Effector memory CD4-positive, alpha-beta T cell (primary cell): ENCODE results near the gene FOXN3.
A peak's percentile ranks its signal among the peaks of the same experiment; 100 is the strongest.

ENCODE experiments used
- DNase-seq, 3 donors: peaks; one replicate each; pipeline ENCODE4 v3.0.0-alpha.2; 2020
- H3K27ac ChIP-seq: 2 replicates; pipeline ENCODE4 v1.7.0; 2013; ENCODE audit warnings: mild to moderate bottlenecking, low read length, moderate library complexity; ENCODE audit not compliant: insufficient read depth, poor library complexity, severe bottlenecking
- H3K27me3 ChIP-seq: replicated peaks from 2 replicates; pipeline ENCODE4 v1.7.0; 2013; ENCODE audit warnings: mild to moderate bottlenecking, low read length; ENCODE audit not compliant: insufficient read depth, control insufficient read depth, poor library complexity, severe bottlenecking
- H3K36me3 ChIP-seq: 2 replicates; pipeline ENCODE4 v1.7.0; 2013; ENCODE audit warnings: mild to moderate bottlenecking, low read length, moderate library complexity; ENCODE audit not compliant: control insufficient read depth, insufficient read depth
- H3K4me1 ChIP-seq: 2 replicates; pipeline ENCODE4 v1.7.0; 2013; ENCODE audit warnings: low read length, mild to moderate bottlenecking; ENCODE audit not compliant: control insufficient read depth, insufficient read depth, poor library complexity, severe bottlenecking
- H3K4me3 ChIP-seq: 2 replicates; pipeline ENCODE4 v1.7.0; 2013; ENCODE audit warnings: low read length, low read depth, mild to moderate bottlenecking; ENCODE audit not compliant: insufficient read depth, poor library complexity, severe bottlenecking
- H3K9me3 ChIP-seq: 2 replicates; pipeline ENCODE4 v1.7.0; 2013; ENCODE audit warnings: mild to moderate bottlenecking, low read length, moderate library complexity; ENCODE audit not compliant: control insufficient read depth

FOXN3 gene

GRCh38 chr14:89432226-89432625 is 15.2 kb upstream of the FOXN3 start:
- no peaks in the 10 kb centered on the region for H3K36me3 ChIP-seq
- no peak overlapping the region for H3K27ac ChIP-seq
- no peak overlapping the region for H3K4me3 ChIP-seq
- no peaks in the 10 kb centered on the region for H3K27me3 ChIP-seq
- no peak for DNase-seq
- no peaks in the 10 kb centered on the region for H3K9me3 ChIP-seq
- H3K4me1 ChIP-seq, result peaks cover 17% of the 10 kb centered on the region

- Histone ChIP-seq H3K9me3 (no peaks in the 10 kb centered on the region), H3K27me3 (no peaks in the 10 kb centered on the region), H3K27ac (peak overlapping the region; percentile 61), H3K36me3 (no peaks in the 10 kb centered on the region), H3K4me1 (peaks cover 13% of the 10 kb centered on the region), H3K4me3 (peak overlapping the region; percentile 36)
- DNase-seq, result no peak
Observed at GRCh38 chr14:89430391-89431236, 13.6 kb upstream of the FOXN3 start.

- H3K27ac ChIP-seq, result peak overlapping the region; percentile 61
- no peak for DNase-seq
- peak overlapping the region; percentile 36 for H3K4me3 ChIP-seq
- peaks cover 13% of the 10 kb centered on the region for H3K4me1 ChIP-seq
- H3K9me3 ChIP-seq, result no peaks in the 10 kb centered on the region
- no peaks in the 10 kb centered on the region for H3K36me3 ChIP-seq
- no peaks in the 10 kb centered on the region for H3K27me3 ChIP-seq
Observed at GRCh38 chr14:89429199-89430181, 12.5 kb upstream of the FOXN3 start.

- no peak overlapping the region for H3K4me3 ChIP-seq
- no peak for DNase-seq
- H3K9me3 ChIP-seq, result no peaks in the 10 kb centered on the region
- no peaks in the 10 kb centered on the region for H3K36me3 ChIP-seq
- peaks cover 13% of the 10 kb centered on the region for H3K4me1 ChIP-seq
- no peak overlapping the region for H3K27ac ChIP-seq
- no peaks in the 10 kb centered on the region for H3K27me3 ChIP-seq
Observed at GRCh38 chr14:89428546-89429198, 11.6 kb upstream of the FOXN3 start.

GRCh38 chr14:89428173-89428523 is 11.1 kb upstream of the FOXN3 start:
- Histone ChIP-seq H3K36me3 (no peaks in the 10 kb centered on the region), H3K4me1 (peaks cover 13% of the 10 kb centered on the region), H3K4me3 (no peak overlapping the region), H3K9me3 (no peaks in the 10 kb centered on the region), H3K27ac (no peak overlapping the region), H3K27me3 (no peaks in the 10 kb centered on the region)
- DNase-seq, result no peak

GRCh38 chr14:89427426-89428172 is 10.6 kb upstream of the FOXN3 start:
- Histone ChIP-seq H3K27ac (no peak overlapping the region), H3K9me3 (no peaks in the 10 kb centered on the region), H3K27me3 (no peaks in the 10 kb centered on the region), H3K36me3 (no peaks in the 10 kb centered on the region), H3K4me3 (no peak overlapping the region), H3K4me1 (peaks cover 13% of the 10 kb centered on the region)
- DNase-seq, result no peak

GRCh38 chr14:89425931-89426330 is 8.9 kb upstream of the FOXN3 start:
- H3K27ac ChIP-seq, result no peak overlapping the region
- no peak for DNase-seq
- no peaks in the 10 kb centered on the region for H3K36me3 ChIP-seq
- H3K27me3 ChIP-seq, result no peaks in the 10 kb centered on the region
- peaks cover 8% of the 10 kb centered on the region for H3K4me1 ChIP-seq
- no peaks in the 10 kb centered on the region for H3K9me3 ChIP-seq
- H3K4me3 ChIP-seq, result no peak overlapping the region

- Histone ChIP-seq H3K4me1 (peaks cover 4% of the 10 kb centered on the region), H3K27me3 (no peaks in the 10 kb centered on the region), H3K4me3 (no peak overlapping the region), H3K27ac (no peak overlapping the region), H3K9me3 (no peaks in the 10 kb centered on the region), H3K36me3 (no peaks in the 10 kb centered on the region)
- no peak for DNase-seq
Observed at GRCh38 chr14:89424241-89424640, 7.2 kb upstream of the FOXN3 start.

GRCh38 chr14:89422952-89423345 is 5.9 kb upstream of the FOXN3 start:
- DNase-seq, result no peak
- Histone ChIP-seq H3K27ac (no peak overlapping the region), H3K36me3 (no peaks in the 10 kb centered on the region), H3K27me3 (no peaks in the 10 kb centered on the region), H3K9me3 (no peaks in the 10 kb centered on the region), H3K4me3 (no peak overlapping the region), H3K4me1 (peaks cover 7% of the 10 kb centered on the region)
